ENCODE results near the gene MPI. TPM values are rescaled to one million over a fixed set of nuclear protein-coding genes. Genes with fewer than 3 reads are reported as not detected.

The MPI gene
- total RNA-seq (ENCODE audit: low replicate concordance) = 77.7 and 106 TPM in 2 replicates

- Histone ChIP-seq H3K4me1 (peaks cover 10% of the 10 kb centered on the region), H3K9ac (peak within 1 kb of the TSS; percentile 78), H3K9me3 (ENCODE audit: low read depth) (no peaks in the 10 kb centered on the region), H3K36me3 (no peaks in the 10 kb centered on the region), H3K79me2 (ENCODE audit: low read depth) (peaks cover 12% of the 10 kb centered on the region), H3K27ac (no peak within 1 kb of the TSS), H2AFZ (replicated peaks) (peak within 1 kb of the TSS; percentile 99), H3K4me3 (peak within 1 kb of the TSS; percentile 86), H3K4me2 (peak within 1 kb of the TSS; percentile 98), H3K27me3 (peaks cover 4% of the 10 kb centered on the region), H4K20me1 (ENCODE audit: low read depth) (no peaks in the 10 kb centered on the region), H3F3A (ENCODE audit: low read depth) (peaks cover 11% of the 10 kb centered on the region)
- Mint-ChIP-seq H3K27me3 (ENCODE audit: insufficient read depth, low read depth) (peaks cover 5% of the 10 kb centered on the region), H3K4me3 (peak within 1 kb of the TSS; percentile 88), H3K27ac (peak within 1 kb of the TSS; percentile 22), H3K36me3 (peaks cover 14% of the 10 kb centered on the region), H3K4me1 (peaks cover 25% of the 10 kb centered on the region), H3K9me3 (no peaks in the 10 kb centered on the region)
- peak; percentile 95 for DNase-seq (ENCODE audit: low spot score)
- TF ChIP-seq EZH2phosphoT487 (IDR thresholded peaks at IDR 0.05) (no peak), CTCF (IDR thresholded peaks at IDR 0.05) (no peak), EZH2 (IDR thresholded peaks at IDR 0.05) (no peak)
Observed at GRCh38 chr15:74889883-74890664, at the start of gene MPI. MPI (plus strand) TSS chr15:74890042; CDS start chr15:74890074, 32 bp downstream.

GRCh38 chr15:74840851-74841775 is 48.7 kb upstream of the MPI start:
- Mint-ChIP-seq H3K27ac (peak overlapping the region; percentile 39), H3K4me1 (peaks cover 35% of the 10 kb centered on the region), H3K4me3 (peak overlapping the region; percentile 95), H3K36me3 (peaks cover 7% of the 10 kb centered on the region), H3K9me3 (no peaks in the 10 kb centered on the region), H3K27me3 (ENCODE audit: insufficient read depth, low read depth) (peaks cover 7% of the 10 kb centered on the region)
- Histone ChIP-seq H3K79me2 (ENCODE audit: low read depth) (no peaks in the 10 kb centered on the region), H3K27me3 (no peaks in the 10 kb centered on the region), H3K36me3 (no peaks in the 10 kb centered on the region), H3K4me1 (peaks cover 18% of the 10 kb centered on the region), H3K9ac (no peak overlapping the region), H3F3A (ENCODE audit: low read depth) (peaks cover 24% of the 10 kb centered on the region), H4K20me1 (ENCODE audit: low read depth) (peaks cover 12% of the 10 kb centered on the region), H3K9me3 (ENCODE audit: low read depth) (no peaks in the 10 kb centered on the region), H3K27ac (no peak overlapping the region), H3K4me2 (no peak overlapping the region), H2AFZ (replicated peaks) (no peak overlapping the region), H3K4me3 (no peak overlapping the region)
- no peak for DNase-seq (ENCODE audit: low spot score)
- TF ChIP-seq EZH2phosphoT487 (IDR thresholded peaks at IDR 0.05) (no peak), EZH2 (IDR thresholded peaks at IDR 0.05) (no peak), CTCF (IDR thresholded peaks at IDR 0.05) (no peak)

GRCh38 chr15:74841891-74842373 is 47.9 kb upstream of the MPI start:
- Histone ChIP-seq H3K36me3 (no peaks in the 10 kb centered on the region), H3F3A (ENCODE audit: low read depth) (peaks cover 24% of the 10 kb centered on the region), H3K27ac (no peak overlapping the region), H3K9me3 (ENCODE audit: low read depth) (no peaks in the 10 kb centered on the region), H3K4me1 (peaks cover 18% of the 10 kb centered on the region), H3K4me2 (peak overlapping the region; percentile 79), H3K4me3 (peak overlapping the region; percentile 82), H3K9ac (no peak overlapping the region), H4K20me1 (ENCODE audit: low read depth) (peaks cover 12% of the 10 kb centered on the region), H3K79me2 (ENCODE audit: low read depth) (no peaks in the 10 kb centered on the region), H2AFZ (replicated peaks) (no peak overlapping the region), H3K27me3 (no peaks in the 10 kb centered on the region)
- peaks cover 7% of the 10 kb centered on the region for H3K27me3 Mint-ChIP-seq (ENCODE audit: insufficient read depth, low read depth)
- H3K4me1 Mint-ChIP-seq = peaks cover 35% of the 10 kb centered on the region
- no peaks in the 10 kb centered on the region for H3K9me3 Mint-ChIP-seq
- TF ChIP-seq CTCF (IDR thresholded peaks at IDR 0.05) (no peak), EZH2 (IDR thresholded peaks at IDR 0.05) (no peak), EZH2phosphoT487 (IDR thresholded peaks at IDR 0.05) (no peak)
- H3K36me3 Mint-ChIP-seq = peaks cover 7% of the 10 kb centered on the region
- H3K27ac Mint-ChIP-seq = no peak overlapping the region
- DNase-seq (ENCODE audit: low spot score) = no peak
- peak overlapping the region; percentile 95 for H3K4me3 Mint-ChIP-seq
